ENCODE results near the gene OOSP3.

DNA sequence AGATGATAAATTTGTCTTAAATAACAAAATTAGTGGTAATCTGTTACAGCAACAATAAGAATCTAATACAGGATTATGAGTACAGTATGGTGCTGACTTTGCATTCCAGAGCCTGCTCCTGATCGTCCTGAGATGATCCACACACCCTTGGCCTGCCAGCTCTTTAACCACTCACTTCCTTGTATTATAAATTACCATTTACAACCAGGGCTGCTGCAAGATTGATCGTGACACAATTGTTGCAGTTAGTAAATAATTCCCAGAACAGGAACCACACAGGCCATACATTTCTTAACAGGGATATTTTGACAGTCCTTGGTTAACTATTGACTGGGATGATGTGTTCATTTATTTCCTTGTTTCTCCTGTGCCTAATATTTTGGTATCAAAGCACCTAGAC is 29.5 kb upstream of the OOSP3 start:
- TF ChIP-seq POLR2AphosphoS5 (IDR thresholded peaks at IDR 0.05; ENCODE audit: low read depth, low read length) (no peak), TAF1 (IDR thresholded peaks at IDR 0.05; ENCODE audit: borderline replicate concordance, insufficient read depth, low read length) (no peak), FOXP2 (optimal IDR thresholded peaks at IDR 0.05; ENCODE audit: borderline replicate concordance, extremely low read depth, extremely low read length, insufficient read depth) (no peak)
- TF ChIP-seq, protein P1, sequence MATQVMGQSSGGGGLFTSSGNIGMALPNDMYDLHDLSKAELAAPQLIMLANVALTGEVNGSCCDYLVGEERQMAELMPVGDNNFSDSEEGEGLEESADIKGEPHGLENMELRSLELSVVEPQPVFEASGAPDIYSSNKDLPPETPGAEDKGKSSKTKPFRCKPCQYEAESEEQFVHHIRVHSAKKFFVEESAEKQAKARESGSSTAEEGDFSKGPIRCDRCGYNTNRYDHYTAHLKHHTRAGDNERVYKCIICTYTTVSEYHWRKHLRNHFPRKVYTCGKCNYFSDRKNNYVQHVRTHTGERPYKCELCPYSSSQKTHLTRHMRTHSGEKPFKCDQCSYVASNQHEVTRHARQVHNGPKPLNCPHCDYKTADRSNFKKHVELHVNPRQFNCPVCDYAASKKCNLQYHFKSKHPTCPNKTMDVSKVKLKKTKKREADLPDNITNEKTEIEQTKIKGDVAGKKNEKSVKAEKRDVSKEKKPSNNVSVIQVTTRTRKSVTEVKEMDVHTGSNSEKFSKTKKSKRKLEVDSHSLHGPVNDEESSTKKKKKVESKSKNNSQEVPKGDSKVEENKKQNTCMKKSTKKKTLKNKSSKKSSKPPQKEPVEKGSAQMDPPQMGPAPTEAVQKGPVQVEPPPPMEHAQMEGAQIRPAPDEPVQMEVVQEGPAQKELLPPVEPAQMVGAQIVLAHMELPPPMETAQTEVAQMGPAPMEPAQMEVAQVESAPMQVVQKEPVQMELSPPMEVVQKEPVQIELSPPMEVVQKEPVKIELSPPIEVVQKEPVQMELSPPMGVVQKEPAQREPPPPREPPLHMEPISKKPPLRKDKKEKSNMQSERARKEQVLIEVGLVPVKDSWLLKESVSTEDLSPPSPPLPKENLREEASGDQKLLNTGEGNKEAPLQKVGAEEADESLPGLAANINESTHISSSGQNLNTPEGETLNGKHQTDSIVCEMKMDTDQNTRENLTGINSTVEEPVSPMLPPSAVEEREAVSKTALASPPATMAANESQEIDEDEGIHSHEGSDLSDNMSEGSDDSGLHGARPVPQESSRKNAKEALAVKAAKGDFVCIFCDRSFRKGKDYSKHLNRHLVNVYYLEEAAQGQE (IDR thresholded peaks at IDR 0.05; ENCODE audit: insufficient read depth in 1 of 2, low read depth in 2 of 2, low read length in 2 of 2): no peak
